Trophoblast cell (in vitro differentiated cells and primary cell): Measurements from ENCODE around the gene C11orf42.

Experiments used
- DNase-seq, 2 donors: peaks; one replicate each; pipeline ENCODE4 v3.0.0-alpha.2; 2016
- H2AFZ ChIP-seq: 2 replicates; pipeline ENCODE4 v1.6.1; 2013; ENCODE audit warnings: low read length, moderate library complexity, mild to moderate bottlenecking; ENCODE audit not compliant: insufficient read depth, poor library complexity
- H2AK5ac ChIP-seq: 2 replicates; pipeline ENCODE4 v1.6.1; 2013; ENCODE audit warnings: mild to moderate bottlenecking, low read length
- H2BK120ac ChIP-seq: 2 replicates; pipeline ENCODE4 v1.6.1; 2013; ENCODE audit warnings: low read length, mild to moderate bottlenecking, moderate library complexity; ENCODE audit not compliant: insufficient read depth, poor library complexity
- H2BK12ac ChIP-seq: 2 replicates; pipeline ENCODE4 v1.6.1; 2013; ENCODE audit warnings: mild to moderate bottlenecking, low read length, moderate library complexity
- H2BK5ac ChIP-seq: 2 replicates; pipeline ENCODE4 v1.6.1; 2013; ENCODE audit warnings: low read length, low read depth, moderate library complexity, mild to moderate bottlenecking; ENCODE audit not compliant: poor library complexity
- H3K14ac ChIP-seq: 2 replicates; pipeline ENCODE4 v1.6.1; 2013; ENCODE audit warnings: mild to moderate bottlenecking, low read length
- H3K18ac ChIP-seq: 2 replicates; pipeline ENCODE4 v1.6.1; 2013; ENCODE audit warnings: mild to moderate bottlenecking, low read length
- H3K23ac ChIP-seq: 2 replicates; pipeline ENCODE4 v1.6.1; 2013; ENCODE audit warnings: low read length
- H3K27ac ChIP-seq: 2 replicates; pipeline ENCODE4 v1.5.1; 2013; ENCODE audit warnings: low read depth, mild to moderate bottlenecking, inconsistent platforms, low read length, moderate library complexity
- H3K27me3 ChIP-seq: 2 replicates; pipeline ENCODE4 v1.6.1; 2013; ENCODE audit warnings: inconsistent platforms, mild to moderate bottlenecking, low read length, moderate library complexity; ENCODE audit not compliant: insufficient read depth
- H3K36me3 ChIP-seq, 2 experiments: 1 replicate in 1 of 2; 2 replicates in 1 of 2; pipeline ENCODE4 v1.6.1; 2013; ENCODE audit warnings: low read length in 2 of 2, mild to moderate bottlenecking in 2 of 2, moderate library complexity in 1 of 2; ENCODE audit not compliant: insufficient read depth in 2 of 2, control insufficient read depth in 1 of 2
- H3K4ac ChIP-seq: 2 replicates; pipeline ENCODE4 v1.6.1; 2013; ENCODE audit warnings: low read depth, mild to moderate bottlenecking, low read length, moderate library complexity
- H3K4me1 ChIP-seq, 2 experiments: 1 replicate in 1 of 2; 2 replicates in 1 of 2; pipeline ENCODE4 v1.6.1; 2013; ENCODE audit warnings: low read length in 2 of 2, mild to moderate bottlenecking in 2 of 2, moderate library complexity in 1 of 2; ENCODE audit not compliant: insufficient read depth in 2 of 2, control insufficient read depth in 1 of 2
- H3K4me2 ChIP-seq: 2 replicates; pipeline ENCODE4 v1.6.1; 2013; ENCODE audit warnings: inconsistent platforms, mild to moderate bottlenecking, low read length, moderate library complexity
- H3K4me3 ChIP-seq: 2 replicates; pipeline ENCODE4 v1.5.1; 2013; ENCODE audit warnings: mild to moderate bottlenecking, low read depth, low read length, inconsistent platforms
- H3K79me1 ChIP-seq: one replicate; pipeline ENCODE4 v1.6.1; 2013; ENCODE audit warnings: low read length
- H3K79me2 ChIP-seq: 2 replicates; pipeline ENCODE4 v1.6.1; 2013; ENCODE audit warnings: low read length, mild to moderate bottlenecking; ENCODE audit not compliant: control insufficient read depth, insufficient read depth, poor library complexity
- H3K9ac ChIP-seq: 2 replicates; pipeline ENCODE4 v1.6.1; 2013; ENCODE audit warnings: mild to moderate bottlenecking, low read length
- H3K9me3 ChIP-seq: 2 replicates; pipeline ENCODE4 v1.6.1; 2013; ENCODE audit warnings: low read depth, mild to moderate bottlenecking, control low read depth, inconsistent platforms, low read length; ENCODE audit not compliant: insufficient read depth
- H4K12ac ChIP-seq: 2 replicates; pipeline ENCODE4 v1.6.1; 2013; ENCODE audit warnings: low read depth, mild to moderate bottlenecking, low read length, moderate library complexity
- H4K8ac ChIP-seq: 2 replicates; pipeline ENCODE4 v1.6.1; 2013; ENCODE audit warnings: low read depth, mild to moderate bottlenecking, low read length, moderate library complexity
- H4K91ac ChIP-seq: one replicate; pipeline ENCODE4 v1.6.1; 2013; ENCODE audit warnings: low read depth, mild to moderate bottlenecking, low read length, moderate library complexity
- WGBS: extraction: QIAGEN DNeasy Blood & Tissue Kit; methylation state at CpG from one replicate; pipeline ENCODE4 v1.1.7; 2013; ENCODE audit warnings: missing lambda C conversion rate; ENCODE audit not compliant: insufficient read length, insufficient coverage; ENCODE audit errors: extremely low coverage; 5-methylcytosine and 5-hydroxymethylcytosine counted together

The C11orf42 gene

DNA sequence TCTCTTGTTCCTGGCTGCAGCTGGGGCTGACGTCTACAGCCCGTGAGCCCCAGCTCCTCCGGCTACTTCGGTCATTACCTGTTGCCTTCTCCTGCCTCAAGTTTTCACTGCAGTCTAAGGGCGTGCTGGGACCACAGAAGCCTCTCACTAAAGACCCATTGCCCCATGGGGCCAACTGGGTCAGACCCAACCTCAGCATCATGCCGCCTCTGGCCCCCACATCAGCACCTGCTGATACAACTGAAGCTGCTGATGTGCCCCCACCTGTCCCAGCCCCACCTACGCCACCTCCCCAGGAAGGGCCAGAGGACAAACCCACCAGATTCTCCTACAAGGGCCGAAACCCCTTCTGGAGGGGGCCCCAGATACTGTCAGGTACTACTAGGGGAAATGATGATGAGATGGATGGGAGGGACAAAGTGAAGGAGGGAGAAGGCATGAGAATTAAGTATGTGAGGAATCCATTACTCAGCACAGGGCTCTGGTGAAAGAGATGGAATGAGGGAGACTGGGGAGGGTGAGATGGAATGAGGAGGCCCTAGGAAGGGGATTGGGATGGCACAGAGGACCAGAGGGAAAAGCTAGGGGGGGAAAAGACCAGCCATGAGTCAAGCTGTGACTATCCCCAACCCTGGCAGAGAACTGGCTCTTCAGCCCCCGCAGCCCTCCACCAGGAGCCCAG lies 5.1 kb downstream of the C11orf42 start:
- H3K9me3 ChIP-seq, result peaks cover 3% of the 10 kb centered on the region
- no peak overlapping the region for H2AK5ac ChIP-seq
- no CpG with 5 or more reads among the region's 9 CpGs for WGBS
- no peaks in the 10 kb centered on the region for H3K79me1 ChIP-seq
- no peaks in the 10 kb centered on the region for H3K79me2 ChIP-seq
- H2BK120ac ChIP-seq, result no peak overlapping the region
- H4K8ac ChIP-seq, result no peak overlapping the region
- H3K9ac ChIP-seq, result no peak overlapping the region
- H3K14ac ChIP-seq, result no peak overlapping the region
- no peak overlapping the region for H3K27ac ChIP-seq
- H3K36me3 ChIP-seq, result peaks cover 28 to 46% of the 10 kb centered on the region in 2 experiments
- no peaks in the 10 kb centered on the region for H3K4me1 ChIP-seq
- H4K91ac ChIP-seq, result no peak overlapping the region
- no peak overlapping the region for H3K4ac ChIP-seq
- H3K23ac ChIP-seq, result no peak overlapping the region
- H4K12ac ChIP-seq, result no peak overlapping the region
- DNase-seq, result no peak
- H3K27me3 ChIP-seq, result no peaks in the 10 kb centered on the region
- H3K4me3 ChIP-seq, result no peak overlapping the region
- no peak overlapping the region for H2BK5ac ChIP-seq
- H3K4me2 ChIP-seq, result no peak overlapping the region
- H2AFZ ChIP-seq, result no peak overlapping the region
- no peak overlapping the region for H2BK12ac ChIP-seq
- no peak overlapping the region for H3K18ac ChIP-seq

DNA sequence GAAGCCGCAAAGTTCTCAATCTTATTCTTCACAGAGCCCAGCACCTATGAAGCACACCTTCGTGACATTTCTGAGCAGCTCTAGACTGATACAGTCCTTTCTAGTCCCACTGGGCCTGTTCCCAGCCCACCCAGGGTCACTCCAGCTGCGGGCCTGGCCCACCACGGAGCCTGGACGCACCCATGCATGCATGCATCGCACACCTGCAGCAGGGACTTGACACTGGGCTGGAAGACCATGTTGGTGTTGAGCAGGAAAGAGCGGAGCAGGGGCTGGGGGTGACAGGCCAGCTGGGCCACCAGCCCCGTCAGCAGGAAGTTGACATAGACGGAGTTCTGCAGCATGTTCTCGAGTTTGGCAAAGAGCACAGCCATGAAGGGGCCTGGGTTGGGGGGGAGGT lies 9.2 kb downstream of the C11orf42 start:
- Histone ChIP-seq H2BK12ac (no peak overlapping the region), H3K4ac (no peak overlapping the region), H2AFZ (no peak overlapping the region), H2BK5ac (no peak overlapping the region), H3K9ac (no peak overlapping the region), H3K27me3 (no peaks in the 10 kb centered on the region), H3K79me2 (no peaks in the 10 kb centered on the region), H3K79me1 (peaks cover 4% of the 10 kb centered on the region), H3K4me2 (no peak overlapping the region), H3K36me3 (peaks cover 41 to 57% of the 10 kb centered on the region in 2 experiments), H2BK120ac (no peak overlapping the region), H3K23ac (no peak overlapping the region), H4K12ac (no peak overlapping the region), H3K4me1 (peaks cover 11 to 12% of the 10 kb centered on the region in 2 experiments), H3K27ac (no peak overlapping the region), H3K18ac (no peak overlapping the region), H4K8ac (no peak overlapping the region), H4K91ac (no peak overlapping the region), H3K9me3 (peaks cover 3% of the 10 kb centered on the region), H3K4me3 (no peak overlapping the region), H2AK5ac (no peak overlapping the region), H3K14ac (no peak overlapping the region)
- no peak for DNase-seq
- WGBS, result no CpG with 5 or more reads among the region's 10 CpGs

DNA sequence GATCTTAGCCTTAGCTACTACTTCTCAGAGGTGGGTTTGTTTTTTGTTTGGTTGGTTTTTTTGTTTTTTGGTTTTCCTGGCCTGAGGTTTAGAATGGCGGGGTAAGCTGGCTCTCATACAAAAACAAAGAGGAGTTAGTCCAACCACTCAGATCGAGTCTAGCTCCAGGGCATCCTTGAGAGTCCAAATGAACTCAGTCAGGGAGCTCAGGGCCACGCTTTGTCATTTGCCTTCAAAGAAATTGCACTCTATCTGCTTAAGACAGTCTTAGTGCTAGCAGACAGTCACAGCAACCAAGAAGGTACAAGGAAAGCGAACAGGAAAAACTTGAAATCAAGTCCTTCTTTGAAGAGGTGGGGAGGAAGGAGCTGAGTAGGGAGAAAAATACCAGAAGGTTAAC lies 11.1 kb downstream of the C11orf42 start:
- Histone ChIP-seq H4K8ac (no peak overlapping the region), H3K4me1 (peaks cover 11 to 12% of the 10 kb centered on the region in 2 experiments), H3K79me1 (peaks cover 4% of the 10 kb centered on the region), H3K4me2 (no peak overlapping the region), H3K4ac (no peak overlapping the region), H4K12ac (no peak overlapping the region), H2BK12ac (no peak overlapping the region), H4K91ac (no peak overlapping the region), H3K14ac (no peak overlapping the region), H3K27ac (peak overlapping the region; percentile 36), H3K18ac (no peak overlapping the region), H3K23ac (no peak overlapping the region), H2AK5ac (no peak overlapping the region), H3K9me3 (no peaks in the 10 kb centered on the region), H3K79me2 (no peaks in the 10 kb centered on the region), H2BK120ac (no peak overlapping the region), H3K27me3 (no peaks in the 10 kb centered on the region), H2AFZ (no peak overlapping the region), H3K9ac (no peak overlapping the region), H3K36me3 (peaks cover 25 to 38% of the 10 kb centered on the region in 2 experiments), H2BK5ac (no peak overlapping the region), H3K4me3 (no peak overlapping the region)
- WGBS, result no CpG with 5 or more reads among the region's 4 CpGs
- DNase-seq, result no peak

DNA sequence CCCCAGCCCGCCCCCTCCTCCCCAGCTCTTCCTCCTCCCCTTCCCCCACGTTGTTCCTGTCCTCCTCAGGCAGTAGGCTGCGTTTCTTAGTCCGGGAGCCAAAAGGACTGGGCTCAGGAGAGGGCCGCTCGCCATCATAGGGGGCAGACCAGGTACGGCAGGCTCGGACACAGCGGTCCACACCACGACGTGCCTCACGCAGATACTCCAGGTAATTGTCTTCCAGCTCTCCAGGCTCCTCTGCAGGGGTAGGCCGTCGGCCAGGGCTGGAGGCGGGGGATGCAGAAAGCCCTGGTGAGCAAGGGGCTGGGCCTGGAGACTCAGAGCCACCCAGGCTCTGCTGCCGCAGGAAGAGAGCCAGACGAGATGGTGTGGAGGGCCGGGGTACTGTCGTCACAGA lies 12.4 kb downstream of the C11orf42 start:
- Histone ChIP-seq H4K91ac (no peak overlapping the region), H3K4me3 (no peak overlapping the region), H2BK5ac (no peak overlapping the region), H4K8ac (no peak overlapping the region), H3K4me2 (no peak overlapping the region), H3K9ac (no peak overlapping the region), H3K79me2 (no peaks in the 10 kb centered on the region), H4K12ac (no peak overlapping the region), H3K18ac (no peak overlapping the region), H3K14ac (no peak overlapping the region), H3K27ac (no peak overlapping the region), H3K27me3 (no peaks in the 10 kb centered on the region), H3K79me1 (peaks cover 4% of the 10 kb centered on the region), H3K9me3 (no peaks in the 10 kb centered on the region), H2BK12ac (no peak overlapping the region), H3K4me1 (peaks cover 11 to 12% of the 10 kb centered on the region in 2 experiments), H3K36me3 (peaks cover 28 to 38% of the 10 kb centered on the region in 2 experiments), H3K23ac (no peak overlapping the region), H2BK120ac (no peak overlapping the region), H2AK5ac (no peak overlapping the region), H3K4ac (no peak overlapping the region), H2AFZ (no peak overlapping the region)
- WGBS, result no CpG with 5 or more reads among the region's 19 CpGs
- DNase-seq, result no peak
